A673 (cell line): ENCODE data around the gene PEX5. TPM values are rescaled to one million over a fixed set of nuclear protein-coding genes. Genes with fewer than 3 reads are reported as not detected.

ENCODE experiments used
- BruUV-seq: library from RNA; stranded (reverse); fragments of 400-500 nt; replicated peaks from 2 replicates; lab custom pipeline; 2021; lab: Mats Ljungman, UMichigan
- CTCF ChIA-PET: fragments of 300-600 bp; sonication (Branson Sonifier 250); formaldehyde crosslinking; loops from one replicate; lab custom pipeline; 2022; ENCODE audit warnings: antibody characterized with exemption; lab: Charles Lee
- POLR2A ChIA-PET: fragments of 300-600 bp; sonication (Branson Sonifier 250); formaldehyde crosslinking; loops from one replicate; lab custom pipeline; 2022; ENCODE audit warnings: antibody characterized with exemption; ENCODE audit not compliant: low non-redundant PET; lab: Charles Lee
- DNase-seq: peaks from one replicate; pipeline ENCODE4 v3.0.0-alpha.2; 2015; ENCODE audit warnings: low spot score
- H3K27ac ChIP-seq: fragments of 200-600 bp; sonication (generic); 2 replicates; pipeline ENCODE4 v1.5.1; 2016; ENCODE audit warnings: mixed run types, low read depth, mild to moderate bottlenecking, mixed read lengths, antibody characterized with exemption, low read length; ENCODE audit not compliant: poor library complexity, severe bottlenecking
- H3K27me3 ChIP-seq: fragments of 200-600 bp; sonication (generic); replicated peaks from 2 replicates; pipeline ENCODE4 v1.6.1; 2017; ENCODE audit warnings: mixed run types, low read depth, mild to moderate bottlenecking, mixed read lengths, antibody characterized with exemption, low read length; ENCODE audit not compliant: insufficient read depth, poor library complexity
- H3K36me3 ChIP-seq: fragments of 200-600 bp; sonication (generic); 2 replicates; pipeline ENCODE4 v1.6.1; 2016; ENCODE audit warnings: mixed run types, mild to moderate bottlenecking, mixed read lengths, antibody characterized with exemption, low read length; ENCODE audit not compliant: insufficient read depth, poor library complexity, severe bottlenecking
- H3K4me1 ChIP-seq: fragments of 200-600 bp; sonication (generic); 2 replicates; pipeline ENCODE4 v1.6.1; 2017; ENCODE audit warnings: mixed run types, mild to moderate bottlenecking, mixed read lengths, antibody characterized with exemption, low read length; ENCODE audit not compliant: insufficient read depth, poor library complexity, severe bottlenecking
- H3K4me3 ChIP-seq: fragments of 200-600 bp; sonication (generic); 2 replicates; pipeline ENCODE4 v1.5.1; 2016; ENCODE audit warnings: low read depth, mixed run types, mild to moderate bottlenecking, mixed read lengths, low read length; ENCODE audit not compliant: poor library complexity, severe bottlenecking
- H3K9me3 ChIP-seq: fragments of 200-600 bp; sonication (generic); 2 replicates; pipeline ENCODE4 v1.6.1; 2016; ENCODE audit warnings: mixed run types, low read depth, mild to moderate bottlenecking, mixed read lengths, antibody characterized with exemption, low read length; ENCODE audit not compliant: poor library complexity, severe bottlenecking
- CTCF ChIP-seq: fragments of 300-800, 200-600 bp; sonication (generic); conservative IDR thresholded peaks from 2 replicates; pipeline ENCODE4 v1.5.1; 2017; ENCODE audit warnings: low read depth, mild to moderate bottlenecking, antibody characterized with exemption, low read length, moderate library complexity, mixed read lengths
- EZH2 ChIP-seq: fragments of 200-600 bp; sonication (generic); IDR thresholded peaks from 2 replicates; pipeline ENCODE4 v1.6.1; 2017; ENCODE audit warnings: borderline replicate concordance, low read depth, mild to moderate bottlenecking, mixed read lengths, antibody characterized with exemption, low read length; ENCODE audit not compliant: poor library complexity, severe bottlenecking
- intact Hi-C: fragments of 100-400 bp; cut with micrococcal nuclease; formaldehyde crosslinking; loops from one replicate; pipeline ENCODE4 v1.10.0; 2022; ENCODE audit not compliant: unreplicated experiment
- total RNA-seq: library from RNA; stranded (reverse); gene quantifications from 2 replicates; pipeline ENCODE4 v1.2.3, GENCODE V29; 2021

PEX5 gene
- total RNA-seq, 1 experiment from 2014 or later: 36.9 TPM

- ChIA-PET CTCF (no interaction called here), POLR2A (no interaction called here)
- H3K9me3 ChIP-seq: peaks cover 15% of the 10 kb centered on the region
- H3K36me3 ChIP-seq: no peaks in the 10 kb centered on the region
- no TSS peak for BruUV-seq
- H3K27ac ChIP-seq: no peak overlapping the region
- H3K4me3 ChIP-seq: no peak overlapping the region
- DNase-seq: no peak
- no peaks in the 10 kb centered on the region for H3K4me1 ChIP-seq
- H3K27me3 ChIP-seq: peaks cover 4% of the 10 kb centered on the region
- TF ChIP-seq EZH2 (no peak), CTCF (no peak)
- intact Hi-C loops: no loop called here
Observed at GRCh38 chr12:7175493-7175892, 14.0 kb upstream of the PEX5 start.

GRCh38 chr12:7176595-7176994 is 12.9 kb upstream of the PEX5 start:
- Histone ChIP-seq H3K27me3 (peaks cover 4% of the 10 kb centered on the region), H3K4me3 (no peak overlapping the region), H3K27ac (no peak overlapping the region), H3K9me3 (peaks cover 13% of the 10 kb centered on the region), H3K36me3 (no peaks in the 10 kb centered on the region), H3K4me1 (no peaks in the 10 kb centered on the region)
- DNase-seq: no peak
- ChIA-PET CTCF (no interaction called here), POLR2A (no interaction called here)
- TF ChIP-seq EZH2: no peak
- no peak for TF ChIP-seq CTCF
- BruUV-seq: no TSS peak
- intact Hi-C loops: no loop called here

- ChIA-PET POLR2A (no interaction called here), CTCF (no interaction called here)
- intact Hi-C loops: no loop called here
- no peak overlapping the region for H3K27ac ChIP-seq
- H3K9me3 ChIP-seq: no peaks in the 10 kb centered on the region
- peaks cover 4% of the 10 kb centered on the region for H3K27me3 ChIP-seq
- BruUV-seq: no TSS peak
- no peak for TF ChIP-seq EZH2
- no peak for TF ChIP-seq CTCF
- H3K36me3 ChIP-seq: no peaks in the 10 kb centered on the region
- no peaks in the 10 kb centered on the region for H3K4me1 ChIP-seq
- no peak overlapping the region for H3K4me3 ChIP-seq
- no peak for DNase-seq
Observed at GRCh38 chr12:7178481-7178880, 11.0 kb upstream of the PEX5 start.
